Stimulated activated CD8-positive, alpha-beta memory T cell treated with anti-CD3 and anti-CD28 coated beads, Interleukin-7, amount 100 ng/mL, for 48 hours (primary cell): Measurements from ENCODE around the gene IGHMBP2.
A peak's percentile ranks its signal among the peaks of the same experiment; 100 is the strongest.
"Not testable (repeated sequence)": the region's sequence is repeated elsewhere in the genome, so short reads cannot be mapped to it uniquely, and the experiment has no call there.

Experiments
- DNase-seq, 2 donors: peaks; one replicate each; pipeline ENCODE4 v3.0.0-alpha.2; 2020; ENCODE audit warnings: low read depth in 1 of 2; ENCODE audit errors: extremely low read depth in 1 of 2

IGHMBP2 gene

DNA sequence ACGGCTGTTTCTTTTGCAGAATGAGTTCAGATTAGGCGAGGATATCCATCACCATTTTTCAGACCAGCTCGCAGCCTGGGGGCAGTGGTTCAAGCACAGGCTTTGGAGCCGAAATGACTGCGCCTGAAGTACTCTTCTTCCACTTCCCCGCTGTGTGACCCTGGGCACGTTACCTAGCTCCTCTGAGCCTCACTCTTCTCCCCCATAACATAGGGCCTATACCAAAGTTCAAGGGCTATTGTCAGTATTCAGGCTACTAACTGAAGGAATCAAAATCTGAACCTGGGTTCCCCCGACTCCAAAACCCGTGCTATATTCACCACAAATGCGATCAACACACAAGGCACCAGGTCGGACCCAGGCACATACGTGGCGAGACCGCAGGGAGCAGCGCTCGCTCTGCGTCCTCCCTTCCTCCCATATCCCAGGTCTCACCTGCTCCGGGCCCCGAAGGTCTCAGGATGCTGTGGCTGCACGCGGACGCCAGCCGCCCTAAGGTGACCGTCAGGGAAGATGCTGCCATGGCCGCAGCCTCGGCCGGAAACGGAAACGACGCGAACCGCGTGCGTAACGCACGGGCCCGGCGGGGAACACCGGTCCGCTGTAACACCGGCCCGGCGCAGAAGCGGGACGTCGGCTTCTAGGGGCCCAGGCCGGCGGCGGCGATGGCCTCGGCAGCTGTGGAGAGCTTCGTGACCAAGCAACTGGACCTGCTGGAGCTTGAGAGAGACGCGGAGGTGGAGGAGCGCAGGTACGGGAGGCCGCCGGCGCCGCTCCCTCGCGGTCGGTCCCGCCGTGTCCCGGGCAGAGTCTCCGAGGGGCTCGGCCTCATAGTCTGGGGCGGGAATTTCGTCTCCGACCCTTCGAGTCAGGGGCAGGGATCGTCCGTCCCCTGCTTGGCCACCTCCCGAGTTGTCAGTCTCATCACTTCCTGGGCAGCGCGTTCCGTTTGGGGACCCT lies at the start of gene IGHMBP2, which contains the start of gene MRPL21:
Gene IGHMBP2 (plus strand): TSS at position 604 of the 960 bp plus-strand sequence. CDS start 62 bp downstream, at position 666.
Gene MRPL21 (minus strand): TSS at position 545 of the 960 bp plus-strand sequence. CDS start 22 bp downstream, at position 523.
- DNase-seq, result peak; percentile 73 to 76

DNA sequence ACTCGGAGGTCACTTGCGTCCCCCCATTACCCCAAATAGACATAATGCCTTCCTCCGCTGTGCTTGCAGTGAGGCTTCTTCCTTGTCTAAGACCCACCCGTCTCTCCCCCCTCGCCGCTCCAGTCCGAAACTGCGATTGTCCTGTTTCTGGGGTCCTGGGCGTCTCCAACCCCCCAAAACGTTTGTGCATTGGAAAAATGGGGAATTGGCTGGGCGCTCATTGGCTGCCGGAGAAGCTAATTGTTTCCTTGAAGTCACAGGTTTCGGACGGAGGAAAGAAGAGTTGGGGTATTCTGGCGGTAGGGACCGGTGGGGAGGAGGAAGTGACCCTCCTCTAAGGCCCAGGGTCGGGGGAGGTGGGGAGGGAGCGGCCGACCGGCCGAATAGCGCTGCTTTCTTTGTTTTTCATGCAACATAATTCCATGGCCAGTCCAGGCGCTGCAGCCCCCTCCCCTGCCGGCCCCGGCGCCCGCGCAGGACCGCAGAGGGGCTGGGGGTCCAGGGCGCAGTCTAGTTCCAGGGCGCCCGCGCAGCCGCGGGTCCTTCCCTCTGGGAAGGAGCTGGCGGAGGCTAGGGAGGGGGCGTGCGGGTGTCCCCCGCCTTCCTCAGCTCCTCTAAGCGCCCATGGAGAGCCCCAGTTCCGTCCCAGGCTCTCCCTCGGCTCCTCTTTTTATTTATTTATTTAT lies 49.3 kb upstream of the IGHMBP2 start:
- DNase-seq, result no peak

DNA sequence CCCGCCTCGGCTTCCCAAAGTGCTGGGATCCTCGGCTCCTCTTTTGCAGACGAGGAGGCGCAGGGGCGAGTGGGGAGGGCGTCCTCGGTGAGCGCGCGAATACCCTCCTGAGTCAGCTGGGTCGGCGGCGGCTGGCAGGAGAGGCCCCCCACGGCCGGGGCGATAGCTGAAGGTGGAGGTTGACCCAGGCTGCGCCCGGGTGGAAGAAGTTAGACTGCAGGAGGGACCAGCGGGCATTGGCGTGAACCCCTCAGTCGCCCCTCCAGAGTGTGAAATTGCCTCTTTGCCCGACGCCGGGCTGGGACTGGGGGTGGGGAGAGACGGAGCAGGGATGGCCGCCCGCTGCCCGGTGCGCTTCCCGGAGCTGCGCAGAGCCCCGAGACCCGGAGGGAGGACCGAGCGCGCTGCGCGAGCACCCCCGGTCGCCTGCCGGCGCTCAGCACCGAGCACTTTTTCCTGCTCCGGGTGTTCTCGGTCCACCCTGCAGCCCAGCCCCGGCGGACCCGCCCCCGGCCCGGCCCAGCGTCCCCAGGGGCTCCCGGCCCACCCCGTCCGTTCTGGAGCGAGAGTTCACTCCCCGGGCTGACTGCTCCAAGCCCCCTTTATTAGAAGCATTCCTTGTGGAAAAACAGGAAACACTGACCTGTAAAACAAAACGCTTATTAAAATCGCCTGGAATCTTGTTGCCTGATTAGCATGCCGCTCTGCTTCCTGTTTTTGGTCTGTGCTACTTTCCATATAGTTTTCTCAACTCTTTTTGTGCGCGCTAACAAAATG lies 48.3 kb upstream of the IGHMBP2 start:
- DNase-seq, result no peak

DNA sequence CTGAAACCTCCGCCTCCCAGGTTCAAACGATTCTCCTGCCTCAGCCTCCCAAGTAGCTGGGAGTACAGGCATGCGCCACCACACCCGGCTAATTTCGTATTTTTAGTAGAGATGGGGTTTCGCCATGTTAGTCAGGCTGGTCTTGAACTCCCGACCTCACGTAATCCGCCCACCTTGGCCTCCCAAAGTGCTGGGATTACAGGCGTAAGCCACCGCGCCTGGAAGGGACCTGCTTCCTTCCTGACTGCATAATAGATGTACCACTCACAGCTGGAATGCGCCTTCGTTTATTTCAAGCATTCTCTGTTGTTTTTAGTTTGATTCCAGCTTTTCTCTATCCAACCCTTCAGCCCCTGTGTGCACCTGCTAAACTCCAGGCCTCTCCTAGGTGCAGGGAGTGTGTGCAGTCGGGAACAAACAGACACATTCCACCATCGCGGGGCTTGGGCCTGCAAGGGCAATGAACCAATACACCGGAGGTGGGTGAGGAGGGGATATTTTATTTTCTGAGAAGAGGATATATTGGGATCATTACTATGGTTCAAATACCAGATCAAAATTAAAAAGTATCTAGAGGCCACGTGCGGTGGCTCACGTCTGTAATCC lies 47.2 kb upstream of the IGHMBP2 start:
- DNase-seq, result not testable (repeated sequence)

DNA sequence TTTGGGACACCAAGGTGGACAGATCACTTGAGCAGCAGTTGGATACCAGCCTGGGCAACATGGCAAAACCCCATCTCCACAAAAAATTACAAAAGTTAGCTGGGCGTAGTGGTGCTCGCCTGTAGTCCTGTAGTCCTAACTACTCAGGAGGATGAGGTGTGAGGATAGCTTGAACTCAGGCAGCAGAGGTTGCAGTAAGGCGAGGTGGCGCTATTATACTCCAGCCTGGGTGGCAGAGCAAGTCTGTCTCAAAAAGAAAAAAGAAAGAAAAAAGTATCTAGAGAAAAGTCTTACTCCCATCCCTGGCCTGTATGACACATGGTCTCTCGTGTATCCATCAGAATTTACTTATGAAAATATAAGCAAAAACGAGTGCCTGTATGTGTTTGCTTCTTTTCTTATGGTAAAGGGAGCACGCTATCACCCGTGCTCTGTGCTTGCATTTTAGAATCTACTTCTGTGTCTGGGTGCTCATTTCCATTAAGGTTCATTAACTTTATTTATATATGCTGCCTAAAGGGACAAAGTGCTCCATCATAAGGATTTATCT lies 46.6 kb upstream of the IGHMBP2 start:
- DNase-seq, result no peak

DNA sequence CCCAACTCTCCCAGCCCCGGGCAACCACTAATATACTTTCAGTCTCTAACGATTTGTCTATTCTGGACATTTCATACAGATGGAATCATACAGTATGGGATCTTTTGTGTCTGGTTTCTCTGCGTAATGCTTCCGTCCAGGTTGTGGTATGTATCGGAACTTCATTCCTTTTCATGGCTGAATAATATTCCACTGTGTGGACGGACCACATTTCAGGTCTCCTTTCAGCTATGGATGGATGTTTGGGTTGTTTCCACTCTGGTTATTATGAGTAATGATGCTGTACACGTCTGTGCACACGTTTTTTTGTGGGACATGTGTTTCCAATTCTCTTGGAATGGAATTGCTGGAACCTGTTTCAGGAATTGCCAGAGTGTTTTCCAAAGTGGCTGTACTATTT lies 44.6 kb upstream of the IGHMBP2 start:
- no peak for DNase-seq

DNA sequence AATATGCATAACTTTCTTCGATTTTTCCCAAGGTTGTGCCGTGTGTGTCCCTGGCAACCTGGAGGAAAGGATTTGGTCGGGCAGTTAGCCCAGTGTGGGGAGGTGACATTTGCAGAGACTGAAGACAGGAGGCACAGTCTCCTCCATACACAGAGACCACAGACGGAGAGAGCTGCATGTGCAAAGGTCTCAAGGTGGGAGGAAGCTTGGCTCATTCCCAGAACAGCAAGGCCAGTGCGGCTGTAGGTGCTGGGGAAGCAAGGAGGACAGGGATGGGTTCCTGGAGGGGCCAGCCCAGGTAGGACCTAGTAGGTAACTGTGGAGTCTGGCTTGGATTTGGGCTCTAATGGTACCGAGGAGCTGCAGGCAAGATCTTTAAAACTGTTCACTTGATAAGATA lies 41.3 kb upstream of the IGHMBP2 start:
- no peak for DNase-seq

DNA sequence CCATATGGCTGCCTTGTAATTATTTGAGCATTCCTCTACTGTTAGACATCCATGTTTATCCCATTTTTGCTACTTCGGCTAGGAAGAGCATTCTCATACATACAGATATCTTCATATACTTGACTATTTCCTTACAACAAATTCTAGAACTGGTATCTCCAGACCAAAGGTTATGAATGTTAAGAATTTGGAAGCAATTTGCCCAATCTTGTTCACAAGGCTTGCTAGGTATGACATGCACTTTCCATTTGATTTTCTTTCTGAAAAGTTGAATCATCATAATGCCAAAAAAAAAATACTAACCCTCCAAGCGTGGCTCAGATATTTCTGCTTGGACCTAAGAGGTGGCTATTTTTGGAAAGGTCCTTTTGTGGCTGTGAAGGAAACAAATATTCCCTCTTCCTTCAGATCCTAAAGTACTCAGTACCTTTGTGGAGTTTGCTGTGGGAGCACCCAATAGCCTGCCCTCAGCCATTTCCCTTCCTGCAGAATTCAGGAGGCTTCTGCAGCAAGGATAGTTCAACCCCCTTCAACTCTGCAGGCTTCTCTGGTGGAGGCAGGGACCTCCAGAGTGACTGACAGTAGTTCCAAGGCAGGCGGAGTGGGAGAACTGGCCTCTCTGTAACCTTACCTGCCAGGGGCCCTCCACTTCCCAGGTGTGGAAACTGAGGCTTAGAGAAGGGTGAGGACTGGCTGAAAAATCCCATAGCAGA lies 40.0 kb upstream of the IGHMBP2 start:
- DNase-seq, result no peak

DNA sequence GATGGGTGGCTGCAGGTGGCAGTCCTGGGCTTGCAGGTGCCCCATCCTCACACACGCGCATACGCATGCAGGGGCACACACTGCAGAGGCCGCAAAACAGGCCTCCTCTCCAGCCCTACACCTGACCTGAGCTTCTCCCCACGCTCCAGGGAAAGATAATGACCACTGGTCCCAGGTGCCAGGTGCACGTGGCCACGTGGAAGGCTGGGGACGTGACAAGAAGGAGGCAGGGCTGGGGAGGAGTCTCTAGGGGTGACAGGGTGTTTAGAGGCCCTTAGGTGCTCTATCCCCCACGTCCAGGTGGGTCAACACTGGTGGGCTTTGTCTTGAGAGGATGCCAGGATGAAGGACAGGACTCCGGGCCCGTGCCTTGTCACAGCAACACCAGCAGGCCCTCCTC lies 38.5 kb upstream of the IGHMBP2 start:
- DNase-seq, result no peak

DNA sequence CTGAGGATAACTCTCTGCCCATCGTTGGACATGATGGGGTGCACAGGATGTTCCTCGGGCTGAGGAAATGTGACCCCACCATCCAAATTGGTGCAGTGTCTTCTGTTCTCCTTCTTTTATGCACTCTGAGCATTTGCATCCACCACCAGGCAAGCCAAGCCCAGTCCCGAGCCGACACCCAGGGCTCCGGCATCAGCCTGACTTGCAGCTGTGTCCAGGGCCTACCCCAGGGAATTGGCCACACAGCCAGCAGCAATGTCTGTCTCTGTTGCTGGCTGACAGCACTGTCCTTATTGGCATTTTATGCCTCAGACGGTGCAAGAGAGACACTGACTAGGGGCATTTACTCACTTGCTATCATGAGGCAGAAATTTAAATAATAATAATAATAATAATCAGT lies 36.6 kb upstream of the IGHMBP2 start:
- no peak for DNase-seq

DNA sequence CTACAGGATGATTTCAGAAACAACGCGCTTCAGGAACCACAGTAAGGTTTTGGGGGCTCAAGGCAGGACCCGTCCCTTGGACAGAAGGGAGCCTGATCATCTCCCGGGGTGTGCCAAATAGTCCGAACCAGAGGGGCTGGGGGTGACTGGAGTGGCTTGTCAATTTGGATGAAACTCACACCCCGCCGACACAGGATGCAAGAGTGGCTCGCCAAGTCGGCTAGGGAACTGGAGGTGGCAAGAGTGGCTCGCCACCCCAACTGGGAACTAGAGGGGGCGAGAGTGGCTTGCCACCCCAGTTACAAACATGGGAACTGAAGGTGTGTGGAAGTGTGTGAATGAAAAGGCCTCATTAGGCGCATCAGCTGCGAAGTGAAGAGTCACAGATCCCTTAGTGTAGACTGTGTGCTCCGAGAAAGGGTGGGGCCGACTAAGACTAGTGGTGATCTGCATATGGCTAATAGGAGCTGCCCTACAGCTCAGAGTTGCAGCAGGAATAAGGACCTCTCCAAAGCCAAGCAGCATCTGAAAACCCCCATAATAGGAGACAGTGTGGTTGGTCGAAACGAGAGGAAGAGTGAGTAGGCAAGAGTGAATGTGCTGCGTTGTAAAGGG lies 35.4 kb upstream of the IGHMBP2 start:
- no peak for DNase-seq

DNA sequence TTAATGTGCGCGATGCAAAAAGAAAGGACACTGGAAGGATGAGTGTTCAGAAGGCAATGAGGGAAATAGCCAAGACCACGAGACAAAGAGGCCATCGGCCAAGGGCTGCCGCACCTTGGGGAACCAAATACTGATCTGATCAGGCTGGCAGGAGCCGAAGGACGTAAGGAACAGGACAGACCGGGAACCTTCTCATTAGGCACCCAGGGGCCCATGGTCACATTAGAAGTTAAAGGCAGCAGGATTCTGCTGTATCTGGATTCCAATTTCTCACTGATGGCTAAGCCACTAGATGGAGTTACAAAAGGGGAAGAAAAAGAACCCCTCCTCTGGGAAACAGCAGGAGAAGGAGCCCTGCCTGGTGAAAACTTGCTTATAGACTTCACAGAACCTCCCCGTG lies 33.2 kb upstream of the IGHMBP2 start:
- no peak for DNase-seq

DNA sequence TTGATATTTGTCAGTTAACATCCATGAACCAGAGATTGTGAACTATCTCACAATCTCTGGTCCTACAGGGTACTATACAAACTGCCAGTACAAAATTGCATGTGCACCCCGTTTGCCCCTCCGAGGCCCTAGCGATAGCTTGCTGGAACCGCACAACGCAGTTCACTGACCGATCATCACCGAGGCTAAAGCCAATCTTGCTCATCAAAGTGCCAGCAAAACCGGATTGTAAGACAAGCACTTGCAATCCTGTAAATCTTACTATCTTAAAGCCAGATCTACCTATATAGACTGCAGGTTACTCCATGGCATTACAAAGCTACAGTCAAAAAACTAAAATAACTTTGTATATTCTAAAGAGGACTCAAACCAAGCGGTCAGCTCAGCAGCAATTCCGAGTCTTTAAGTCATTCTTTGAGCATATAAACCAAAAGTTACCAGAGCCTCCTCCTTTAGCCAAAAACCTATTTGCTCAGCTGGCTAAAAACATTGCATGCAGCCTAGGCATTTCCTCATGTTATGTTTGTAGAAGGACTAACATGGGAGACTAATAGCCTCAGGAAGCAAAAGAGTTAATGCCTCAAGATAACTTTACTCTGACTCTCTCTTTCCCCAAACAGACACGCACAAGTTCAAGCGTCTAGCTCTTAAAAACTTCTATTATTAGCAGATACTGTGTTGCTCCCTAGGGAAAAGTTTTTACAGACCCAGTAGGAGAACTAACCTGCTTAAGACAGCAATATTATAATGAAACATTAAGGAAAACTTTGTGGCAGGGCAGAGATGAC lies 31.3 kb upstream of the IGHMBP2 start:
- DNase-seq, result no peak

DNA sequence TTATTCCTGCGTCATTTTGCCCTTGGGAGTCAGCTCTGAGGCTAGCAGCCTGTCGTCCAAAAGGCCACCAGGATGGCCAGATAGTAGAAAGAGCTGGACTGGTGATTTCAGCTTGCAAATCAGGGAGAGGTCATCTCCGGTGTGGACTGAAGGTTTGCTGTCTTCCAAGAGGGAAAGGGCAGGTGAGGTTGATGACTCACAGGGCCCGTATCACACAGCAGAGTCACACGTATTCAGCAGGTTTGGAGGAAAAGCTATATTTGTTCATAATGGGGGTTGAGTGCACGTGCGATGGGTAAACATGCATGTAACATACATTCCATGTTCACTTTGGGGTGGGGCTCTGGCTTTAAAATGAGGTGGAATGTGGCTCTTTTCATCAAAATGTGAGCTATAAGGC lies 25.7 kb upstream of the IGHMBP2 start:
- DNase-seq, result no peak

DNA sequence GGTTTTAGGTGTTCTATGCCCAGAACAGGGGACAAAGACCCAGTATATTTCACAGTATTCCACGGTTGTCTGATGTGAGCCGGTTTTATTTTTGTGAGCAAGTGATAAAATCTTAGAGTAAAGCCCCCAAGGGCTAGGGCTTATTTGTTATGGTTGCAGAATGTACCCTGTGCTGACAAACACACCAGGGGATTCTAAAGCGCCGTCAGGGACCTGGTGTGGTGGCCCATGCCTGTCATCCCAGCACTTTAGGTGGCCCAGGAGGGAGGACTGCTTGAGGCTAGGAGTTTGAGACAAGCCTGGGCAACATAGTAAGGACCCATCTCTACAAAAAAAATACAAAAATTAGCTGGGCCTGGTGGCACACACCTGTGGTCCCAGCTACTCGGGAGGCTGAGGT lies 22.8 kb upstream of the IGHMBP2 start:
- DNase-seq, result no peak

DNA sequence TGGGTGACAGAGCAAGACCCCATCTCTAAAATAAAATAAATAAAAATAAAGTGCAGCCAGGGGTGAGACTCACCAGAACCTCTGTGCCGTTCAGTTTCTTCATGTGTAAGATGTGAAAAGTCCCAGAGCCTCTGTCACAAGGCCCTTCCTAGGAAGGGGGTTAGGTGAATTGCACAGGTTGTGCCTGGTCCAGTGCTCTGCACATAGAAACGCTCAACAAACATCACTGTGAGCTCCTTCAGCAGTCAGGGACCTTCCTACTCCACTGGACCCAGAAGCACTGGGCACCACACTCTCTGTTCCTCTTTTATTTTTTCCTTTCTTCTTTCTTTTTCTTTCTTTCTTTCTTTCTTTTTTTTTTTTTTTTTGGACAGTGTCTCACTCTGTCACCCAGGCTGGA lies 22.4 kb upstream of the IGHMBP2 start:
- DNase-seq, result no peak

DNA sequence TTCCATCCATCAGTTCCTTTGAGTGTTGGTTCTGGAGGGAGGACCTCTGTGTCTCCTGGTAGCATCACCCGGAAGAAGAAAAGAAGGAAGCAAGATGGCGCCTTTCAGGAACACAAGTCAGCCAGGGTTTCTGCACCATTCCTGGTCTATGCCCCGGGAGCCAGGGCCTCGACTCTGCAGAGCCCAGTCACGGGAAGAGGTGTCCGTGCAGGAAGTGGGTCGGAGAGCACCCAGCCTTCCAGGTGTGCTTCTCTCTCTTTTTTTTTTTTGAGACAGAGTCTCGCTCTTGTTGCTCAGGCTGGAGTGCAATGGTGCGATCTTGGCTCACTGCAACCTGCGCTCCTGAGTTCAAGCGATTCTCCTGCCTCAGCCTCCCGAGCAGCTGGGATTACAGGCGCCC lies 21.3 kb upstream of the IGHMBP2 start:
- DNase-seq, result no peak

DNA sequence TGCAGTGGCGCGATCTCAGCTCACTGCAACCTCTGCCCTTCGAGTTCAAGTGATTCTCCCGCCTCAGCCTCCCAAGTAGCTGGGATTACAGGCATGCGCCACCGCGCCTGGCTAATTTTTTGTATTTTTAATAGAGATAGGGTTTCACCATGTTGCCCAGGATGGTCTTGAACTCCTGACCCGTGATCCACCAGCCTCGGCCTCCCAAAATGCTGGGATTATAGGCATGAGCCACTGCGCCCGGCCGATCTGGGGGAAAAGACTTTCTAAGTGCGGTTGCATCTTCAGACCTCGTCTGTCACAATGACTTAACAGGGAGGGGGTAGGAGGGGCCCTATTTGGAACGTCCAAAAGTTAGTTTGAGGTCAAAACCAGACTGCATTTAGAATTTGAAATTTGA lies 18.9 kb upstream of the IGHMBP2 start:
- not testable (repeated sequence) for DNase-seq
